Ovary (tissue), 3 donors: ENCODE data around the gene SLC9A1.

Source experiments
- CTCF ChIP-seq, 3 donors: fragments of 450-650 bp in 2 of 3; fragments of 200-600 bp in 1 of 3; IDR thresholded peaks; one replicate each; pipeline versions ENCODE4 v1.5.1 to v1.8.0; 2016 to 2022; ENCODE audit warnings: antibody characterized with exemption in 3 of 3, mild to moderate bottlenecking in 1 of 3
- EP300 ChIP-seq: sonication (generic); formaldehyde crosslinking; IDR thresholded peaks from one replicate; pipeline ENCODE4 v1.6.1; 2017; ENCODE audit warnings: antibody characterized with exemption
- POLR2A ChIP-seq: fragments of 450-650 bp; IDR thresholded peaks from one replicate; pipeline ENCODE4 v1.6.1; 2017; ENCODE audit warnings: antibody characterized with exemption, mild to moderate bottlenecking, moderate library complexity
- donor health status: DM: no; HTN: no; CAD: no.

- no peak for TF ChIP-seq CTCF (IDR thresholded peaks at IDR 0.05)
- TF ChIP-seq POLR2A = no peak
- no peak for TF ChIP-seq EP300
Observed at GRCh38 chr1:27133991-27134390, 20.9 kb downstream of the SLC9A1 start.
